PC-9 (cell line): Measurements from ENCODE around the gene PBX1.

Source experiments
- CTCF ChIP-seq: fragments of 200-600 bp; sonication (generic); conservative IDR thresholded peaks from 2 replicates; pipeline ENCODE4 v1.6.1; 2017; ENCODE audit warnings: mixed run types, antibody characterized with exemption, mild to moderate bottlenecking, moderate library complexity
- EZH2 ChIP-seq: fragments of 200-600 bp; sonication (generic); IDR thresholded peaks from 2 replicates; pipeline ENCODE4 v1.8.0; 2017; ENCODE audit warnings: antibody characterized with exemption, low read depth

- TF ChIP-seq CTCF (no peak), EZH2 (no peak)
These were observed 18.3 kb downstream of the PBX1 start for GRCh38 chr1:164577291-164577690.
